Activated T-helper 2 cell treated with anti-CD3 and anti-CD28 coated beads, Interferon-gamma antibody, Interleukin-2, Interleukin-4, amounts not matched to agents 10 μg/mL and 5 μg/mL and 100 μg/mL, durations not matched to agents 14 hours and 24 hours and 36 hours (primary cell): ENCODE measurements around the gene NTRK1. TPM values are rescaled to one million over a fixed set of nuclear protein-coding genes. Genes with fewer than 3 reads are reported as not detected.

Experiments
- DNase-seq: peaks from one replicate; pipeline ENCODE4 v3.0.0; 2021; ENCODE audit warnings: low spot score
- H3K27ac Mint-ChIP-seq: one replicate; pipeline ENCODE4 v1.8.0; 2021; ENCODE audit warnings: mixed read lengths
- H3K27me3 Mint-ChIP-seq: one replicate; pipeline ENCODE4 v1.8.0; 2021; ENCODE audit warnings: low read depth, mixed read lengths
- H3K36me3 Mint-ChIP-seq: one replicate; pipeline ENCODE4 v1.8.0; 2021; ENCODE audit warnings: low read depth, mixed read lengths
- H3K4me1 Mint-ChIP-seq: one replicate; pipeline ENCODE4 v1.8.0; 2021; ENCODE audit warnings: low read depth, mixed read lengths
- H3K4me3 Mint-ChIP-seq: one replicate; pipeline ENCODE4 v1.8.0; 2021; ENCODE audit warnings: low read depth, mild to moderate bottlenecking, moderate library complexity, mixed read lengths
- H3K9me3 Mint-ChIP-seq: one replicate; pipeline ENCODE4 v1.8.0; 2021; ENCODE audit warnings: mixed read lengths
- intact Hi-C: fragments of 100-400 bp; cut with micrococcal nuclease; formaldehyde crosslinking; loops from one replicate; pipeline ENCODE4 v1.15.1; 2023
- total RNA-seq: library from RNA; stranded (reverse); gene quantifications from 2 replicates; pipeline ENCODE4 v1.2.3, GENCODE V29; 2022

NTRK1 gene
- total RNA-seq, 1 donor from 2014 or later, result 252 TPM

GRCh38 chr1:156864796-156865195, 4.1 kb downstream of the NTRK1 start:
- peaks cover 80% of the 10 kb centered on the region for H3K36me3 Mint-ChIP-seq
- peaks cover under 1% of the 10 kb centered on the region for H3K27me3 Mint-ChIP-seq
- peak overlapping the region; percentile 88 for H3K27ac Mint-ChIP-seq
- peak overlapping the region; percentile 87 for H3K4me3 Mint-ChIP-seq
- H3K9me3 Mint-ChIP-seq, result no peaks in the 10 kb centered on the region
- intact Hi-C loops, result loop anchor here (5.0 kb wide), 1 partner anchor 268 kb away; no protein-coding TSS in a partner anchor
- peaks cover 66% of the 10 kb centered on the region for H3K4me1 Mint-ChIP-seq
- no peak for DNase-seq

- H3K4me1 Mint-ChIP-seq, result peaks cover 69% of the 10 kb centered on the region
- peak overlapping the region; percentile 87 for H3K4me3 Mint-ChIP-seq
- intact Hi-C loops, result no loop called here
- no peaks in the 10 kb centered on the region for H3K9me3 Mint-ChIP-seq
- peak overlapping the region; percentile 88 for H3K27ac Mint-ChIP-seq
- peaks cover 84% of the 10 kb centered on the region for H3K36me3 Mint-ChIP-seq
- H3K27me3 Mint-ChIP-seq, result no peaks in the 10 kb centered on the region
- no peak for DNase-seq
Observed at GRCh38 chr1:156865258-156865657, 4.6 kb downstream of the NTRK1 start.

DNA sequence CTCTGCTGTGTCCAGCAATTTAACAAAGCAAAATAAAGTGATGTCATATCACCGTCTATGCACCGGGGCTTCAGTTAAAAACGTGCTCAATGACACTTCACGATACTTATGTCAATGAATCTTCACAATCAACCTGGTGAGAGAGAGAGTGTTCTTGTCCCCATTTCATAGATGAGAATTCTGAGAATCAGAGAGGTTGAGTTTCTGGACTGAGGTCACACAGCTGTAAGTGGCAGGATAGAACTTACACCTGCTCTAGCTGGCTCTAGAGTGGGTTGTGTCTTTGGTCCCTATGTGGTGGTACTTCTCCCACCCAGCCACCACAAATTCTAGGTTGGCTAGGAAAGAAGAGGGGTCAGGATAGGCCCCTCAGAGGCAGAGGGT, 5.2 kb downstream of the NTRK1 start:
- no peaks in the 10 kb centered on the region for H3K27me3 Mint-ChIP-seq
- intact Hi-C loops, result no loop called here
- H3K27ac Mint-ChIP-seq, result peak overlapping the region; percentile 88
- peaks cover 90% of the 10 kb centered on the region for H3K36me3 Mint-ChIP-seq
- peaks cover 73% of the 10 kb centered on the region for H3K4me1 Mint-ChIP-seq
- peak overlapping the region; percentile 87 for H3K4me3 Mint-ChIP-seq
- no peaks in the 10 kb centered on the region for H3K9me3 Mint-ChIP-seq
- no peak for DNase-seq

DNA sequence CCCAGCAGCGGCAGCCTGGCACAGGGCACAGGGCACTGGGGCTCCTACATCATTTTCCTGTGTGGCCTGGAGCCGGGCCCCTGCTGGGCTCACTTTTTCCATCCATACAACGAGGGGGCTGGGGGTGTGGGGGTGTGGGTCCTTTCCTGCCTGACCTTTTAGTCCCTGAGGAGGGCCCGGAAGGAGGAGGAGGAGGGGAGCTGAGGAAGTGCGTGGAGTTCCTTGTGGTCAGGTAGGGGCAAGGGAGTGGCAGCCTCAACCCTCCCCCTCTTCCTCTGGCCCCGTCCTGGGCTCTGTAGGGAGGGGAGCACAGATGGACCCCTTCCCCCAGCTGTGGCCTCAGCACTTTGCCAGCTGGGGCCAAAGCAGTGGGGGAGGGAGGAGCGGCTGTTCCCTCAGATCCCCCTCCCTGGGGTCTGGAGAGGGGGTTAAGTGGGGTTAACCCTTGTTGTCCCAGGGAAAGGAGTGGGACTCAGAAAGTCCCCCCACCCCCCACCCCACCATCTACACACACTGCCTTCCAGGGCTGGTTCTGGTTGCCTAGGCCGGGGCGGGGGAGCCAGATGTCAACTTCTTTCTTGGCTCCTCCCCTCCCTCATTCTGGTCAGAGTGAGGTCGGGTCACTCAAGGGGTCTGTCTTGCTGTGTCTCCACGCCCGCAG, 5.7 kb downstream of the NTRK1 start:
- no peaks in the 10 kb centered on the region for H3K9me3 Mint-ChIP-seq
- intact Hi-C loops, result no loop called here
- peaks cover 76% of the 10 kb centered on the region for H3K4me1 Mint-ChIP-seq
- no peak for DNase-seq
- peaks cover 94% of the 10 kb centered on the region for H3K36me3 Mint-ChIP-seq
- H3K4me3 Mint-ChIP-seq, result peak overlapping the region; percentile 87
- H3K27me3 Mint-ChIP-seq, result no peaks in the 10 kb centered on the region
- H3K27ac Mint-ChIP-seq, result peak overlapping the region; percentile 88

DNA sequence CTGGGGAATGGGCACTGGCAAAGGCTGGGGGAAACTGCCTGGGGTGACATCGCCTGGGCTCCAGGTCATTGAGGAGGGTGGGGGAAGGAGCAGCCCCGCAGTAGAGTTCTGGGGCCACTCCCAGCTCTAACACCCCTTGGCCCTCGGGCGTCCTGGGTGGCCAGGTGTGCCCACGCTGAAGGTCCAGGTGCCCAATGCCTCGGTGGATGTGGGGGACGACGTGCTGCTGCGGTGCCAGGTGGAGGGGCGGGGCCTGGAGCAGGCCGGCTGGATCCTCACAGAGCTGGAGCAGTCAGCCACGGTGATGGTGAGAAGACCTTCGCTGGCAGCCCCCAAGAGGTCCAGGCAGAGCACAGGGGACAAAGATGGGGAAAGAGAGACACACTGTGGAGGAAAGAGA, 7.7 kb downstream of the NTRK1 start:
- intact Hi-C loops, result no loop called here
- H3K9me3 Mint-ChIP-seq, result no peaks in the 10 kb centered on the region
- no peak overlapping the region for H3K4me3 Mint-ChIP-seq
- H3K27me3 Mint-ChIP-seq, result no peaks in the 10 kb centered on the region
- peaks cover 65% of the 10 kb centered on the region for H3K4me1 Mint-ChIP-seq
- H3K27ac Mint-ChIP-seq, result peak overlapping the region; percentile 56
- peaks cover 90% of the 10 kb centered on the region for H3K36me3 Mint-ChIP-seq
- DNase-seq, result no peak

DNA sequence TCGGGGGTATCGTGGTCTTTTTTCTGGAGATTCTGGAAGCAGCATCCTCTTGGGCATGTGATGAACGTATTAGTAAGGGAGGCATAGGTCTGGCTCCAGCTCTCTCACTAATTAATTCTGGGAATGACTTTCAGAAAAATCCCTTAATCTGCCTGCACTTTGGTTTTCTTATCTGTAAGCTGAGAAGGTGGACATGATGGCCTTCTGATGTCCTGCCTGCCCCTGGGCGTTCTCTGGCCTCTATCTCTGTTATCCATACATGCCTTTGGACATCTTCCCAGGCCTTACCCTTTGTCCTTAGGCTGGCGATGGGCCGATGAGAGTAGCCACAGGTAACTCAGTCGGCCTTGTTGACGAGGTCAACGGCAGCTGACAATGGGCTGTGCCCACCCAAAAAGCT, 8.8 kb downstream of the NTRK1 start:
- Mint-ChIP-seq H3K36me3 (peaks cover 90% of the 10 kb centered on the region), H3K4me1 (peaks cover 57% of the 10 kb centered on the region), H3K4me3 (no peak overlapping the region), H3K27me3 (no peaks in the 10 kb centered on the region), H3K9me3 (no peaks in the 10 kb centered on the region), H3K27ac (peak overlapping the region; percentile 87)
- intact Hi-C loops, result no loop called here
- no peak for DNase-seq

DNA sequence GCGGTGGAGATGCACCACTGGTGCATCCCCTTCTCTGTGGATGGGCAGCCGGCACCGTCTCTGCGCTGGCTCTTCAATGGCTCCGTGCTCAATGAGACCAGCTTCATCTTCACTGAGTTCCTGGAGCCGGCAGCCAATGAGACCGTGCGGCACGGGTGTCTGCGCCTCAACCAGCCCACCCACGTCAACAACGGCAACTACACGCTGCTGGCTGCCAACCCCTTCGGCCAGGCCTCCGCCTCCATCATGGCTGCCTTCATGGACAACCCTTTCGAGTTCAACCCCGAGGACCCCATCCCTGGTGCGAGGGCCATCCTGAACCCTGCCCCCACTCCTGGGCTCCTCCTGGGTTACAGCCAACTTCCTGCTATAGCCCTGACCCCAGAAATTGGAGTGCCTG, 13.0 kb downstream of the NTRK1 start:
- Mint-ChIP-seq H3K27me3 (no peaks in the 10 kb centered on the region), H3K4me3 (no peak overlapping the region), H3K36me3 (peaks cover 83% of the 10 kb centered on the region), H3K9me3 (no peaks in the 10 kb centered on the region), H3K27ac (no peak overlapping the region), H3K4me1 (peaks cover 26% of the 10 kb centered on the region)
- no peak for DNase-seq
- intact Hi-C loops, result no loop called here

DNA sequence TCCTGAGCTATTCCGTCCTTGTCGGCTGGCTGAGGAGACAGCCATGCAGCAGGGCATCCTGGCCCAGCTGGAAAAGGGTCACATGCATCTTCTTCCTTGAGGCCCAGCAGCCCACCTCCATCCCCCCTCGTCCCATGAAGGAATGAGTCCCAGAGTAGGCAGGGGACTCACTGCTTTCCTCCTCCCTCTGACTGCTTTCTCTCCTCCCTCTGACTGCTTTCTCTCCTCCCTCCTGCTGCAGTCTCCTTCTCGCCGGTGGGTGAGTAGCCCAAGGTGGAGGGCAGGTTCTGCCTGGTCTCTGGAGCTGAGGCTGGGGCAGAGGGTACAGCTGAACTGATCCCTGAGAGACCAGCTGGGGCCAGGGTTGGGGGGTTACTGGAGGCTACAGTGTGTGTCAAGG, 13.5 kb downstream of the NTRK1 start:
- DNase-seq, result no peak
- Mint-ChIP-seq H3K36me3 (peaks cover 81% of the 10 kb centered on the region), H3K9me3 (no peaks in the 10 kb centered on the region), H3K4me3 (no peak overlapping the region), H3K27me3 (no peaks in the 10 kb centered on the region), H3K4me1 (peaks cover 26% of the 10 kb centered on the region), H3K27ac (no peak overlapping the region)
- intact Hi-C loops, result no loop called here

DNA sequence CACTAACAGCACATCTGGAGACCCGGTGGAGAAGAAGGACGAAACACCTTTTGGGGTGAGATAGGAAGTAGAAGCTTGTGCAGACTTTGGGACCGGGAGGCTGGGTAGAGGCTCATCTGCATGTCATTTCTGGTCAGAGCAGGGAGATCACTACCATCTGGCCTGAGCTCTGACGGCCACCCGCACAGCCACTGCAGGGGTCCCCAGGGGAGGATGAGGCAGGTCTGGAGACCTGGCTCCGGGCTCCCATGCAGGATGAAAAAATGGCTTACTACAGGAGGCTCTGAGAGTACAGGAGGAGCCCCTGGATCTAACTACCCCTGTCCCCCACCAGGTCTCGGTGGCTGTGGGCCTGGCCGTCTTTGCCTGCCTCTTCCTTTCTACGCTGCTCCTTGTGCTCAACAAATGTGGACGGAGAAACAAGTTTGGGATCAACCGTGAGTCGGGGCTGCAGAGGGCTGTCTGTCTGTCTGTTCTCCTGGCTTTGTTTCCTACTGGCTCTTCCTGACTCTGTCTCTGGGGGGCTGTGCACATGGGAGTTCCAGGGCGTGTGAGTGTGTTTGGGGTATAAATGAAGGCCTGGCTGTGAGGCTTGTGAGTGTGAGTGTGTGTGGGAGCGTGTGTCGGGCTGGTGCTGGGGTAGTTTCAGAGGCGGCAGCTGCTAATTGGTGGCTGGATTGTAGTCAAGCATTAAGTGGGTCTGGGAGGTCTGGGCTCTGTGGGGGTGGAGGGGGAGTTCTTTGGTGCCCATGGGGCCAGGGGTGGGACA, 14.1 kb downstream of the NTRK1 start:
- no peak overlapping the region for H3K4me3 Mint-ChIP-seq
- H3K4me1 Mint-ChIP-seq, result peaks cover 21% of the 10 kb centered on the region
- no peak for DNase-seq
- no peaks in the 10 kb centered on the region for H3K9me3 Mint-ChIP-seq
- intact Hi-C loops, result no loop called here
- H3K27ac Mint-ChIP-seq, result no peak overlapping the region
- H3K27me3 Mint-ChIP-seq, result no peaks in the 10 kb centered on the region
- H3K36me3 Mint-ChIP-seq, result peaks cover 77% of the 10 kb centered on the region

- intact Hi-C loops, result no loop called here
- Mint-ChIP-seq H3K4me3 (no peak overlapping the region), H3K4me1 (peaks cover 16% of the 10 kb centered on the region)
Observed at GRCh38 chr1:156875341-156875615, 14.6 kb downstream of the NTRK1 start.

DNA sequence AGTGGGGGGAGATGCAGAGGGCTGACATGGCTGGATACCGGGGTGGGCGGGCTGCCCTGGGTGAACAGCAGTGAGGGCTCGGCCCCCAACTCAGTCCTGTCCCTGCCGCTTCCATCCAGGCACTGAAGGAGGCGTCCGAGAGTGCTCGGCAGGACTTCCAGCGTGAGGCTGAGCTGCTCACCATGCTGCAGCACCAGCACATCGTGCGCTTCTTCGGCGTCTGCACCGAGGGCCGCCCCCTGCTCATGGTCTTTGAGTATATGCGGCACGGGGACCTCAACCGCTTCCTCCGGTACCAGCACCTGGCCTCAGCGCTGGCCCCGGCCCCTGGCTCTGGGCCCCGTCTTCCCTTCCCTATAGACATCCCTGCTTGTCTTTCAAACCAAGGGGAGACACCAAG, 15.6 kb downstream of the NTRK1 start:
- Mint-ChIP-seq H3K36me3 (peaks cover 77% of the 10 kb centered on the region), H3K4me1 (peaks cover 6% of the 10 kb centered on the region), H3K4me3 (no peak overlapping the region), H3K27ac (no peak overlapping the region), H3K9me3 (no peaks in the 10 kb centered on the region), H3K27me3 (no peaks in the 10 kb centered on the region)
- no peak for DNase-seq
- intact Hi-C loops, result no loop called here

More at GRCh38 chr1:156875341-156875615, 14.6 kb downstream of the NTRK1 start:
- Mint-ChIP-seq H3K27me3 (no peaks in the 10 kb centered on the region), H3K27ac (no peak overlapping the region), H3K9me3 (no peaks in the 10 kb centered on the region), H3K36me3 (peaks cover 76% of the 10 kb centered on the region)
- DNase-seq, result no peak

- H3K9me3 Mint-ChIP-seq, result no peaks in the 10 kb centered on the region
- no peaks in the 10 kb centered on the region for H3K27me3 Mint-ChIP-seq
- H3K27ac Mint-ChIP-seq, result no peak overlapping the region
- intact Hi-C loops, result no loop called here
- H3K4me3 Mint-ChIP-seq, result no peak overlapping the region
- peaks cover 3% of the 10 kb centered on the region for H3K4me1 Mint-ChIP-seq
- peaks cover 74% of the 10 kb centered on the region for H3K36me3 Mint-ChIP-seq
- DNase-seq, result no peak
Observed at GRCh38 chr1:156877433-156878170, 16.9 kb downstream of the NTRK1 start.

DNA sequence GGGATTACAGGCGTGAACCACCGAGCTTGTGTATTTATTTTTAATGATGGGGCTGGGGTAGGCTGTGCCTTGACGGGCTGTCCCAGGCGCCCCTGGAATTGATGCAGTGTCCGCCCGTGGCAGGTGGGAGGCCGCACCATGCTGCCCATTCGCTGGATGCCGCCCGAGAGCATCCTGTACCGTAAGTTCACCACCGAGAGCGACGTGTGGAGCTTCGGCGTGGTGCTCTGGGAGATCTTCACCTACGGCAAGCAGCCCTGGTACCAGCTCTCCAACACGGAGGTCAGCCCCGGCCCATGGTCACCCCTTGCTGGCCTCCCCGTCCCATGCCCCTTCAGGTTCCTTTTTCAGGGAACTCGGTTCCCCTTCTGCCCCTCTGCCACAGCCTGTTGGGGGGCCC, 19.2 kb downstream of the NTRK1 start:
- H3K27me3 Mint-ChIP-seq, result peaks cover 1% of the 10 kb centered on the region
- H3K4me3 Mint-ChIP-seq, result no peak overlapping the region
- no peak for DNase-seq
- no peak overlapping the region for H3K27ac Mint-ChIP-seq
- H3K4me1 Mint-ChIP-seq, result no peaks in the 10 kb centered on the region
- intact Hi-C loops, result no loop called here
- H3K9me3 Mint-ChIP-seq, result no peaks in the 10 kb centered on the region
- H3K36me3 Mint-ChIP-seq, result peaks cover 70% of the 10 kb centered on the region
